Amygdala (tissue), 56 donors: ENCODE data around the gene GRB14.
A peak's percentile ranks its signal among the peaks of the same experiment; 100 is the strongest.
"Not testable (repeated sequence)": the region's sequence is repeated elsewhere in the genome, so short reads cannot be mapped to it uniquely, and the experiment has no call there.

ENCODE experiments used
- DNase-seq, 56 donors: peaks; one replicate each; lab custom pipeline; 2025; lab: John Stamatoyannopoulos, UW

GRB14 gene

GRCh38 chr2:164560902-164561301, 60.4 kb downstream of the GRB14 start:
- DNase-seq = no peak

- no peak for DNase-seq
Observed at GRCh38 chr2:164560181-164560792, 61.0 kb downstream of the GRB14 start.

- DNase-seq = no peak
Observed at GRCh38 chr2:164558450-164558849, 62.8 kb downstream of the GRB14 start.

GRCh38 chr2:164554487-164554886, 66.8 kb downstream of the GRB14 start:
- DNase-seq = no peak

GRCh38 chr2:164551519-164551918, 69.8 kb downstream of the GRB14 start:
- DNase-seq = no peak

GRCh38 chr2:164549705-164550104, 71.6 kb downstream of the GRB14 start:
- not testable (repeated sequence) for DNase-seq

- DNase-seq = no peak
Observed at GRCh38 chr2:164545484-164545883, 75.8 kb downstream of the GRB14 start.

- DNase-seq = no peak
Observed at GRCh38 chr2:164542581-164543021, 78.7 kb downstream of the GRB14 start.

- peak in 7 of 56 donors; percentile 1 to 27 (median 6) for DNase-seq
Observed at GRCh38 chr2:164538240-164538866, 82.9 kb downstream of the GRB14 start.

GRCh38 chr2:164535280-164536025, 85.8 kb downstream of the GRB14 start:
- no peak for DNase-seq

- no peak for DNase-seq
Observed at GRCh38 chr2:164530464-164530863, 90.8 kb downstream of the GRB14 start.

- DNase-seq = no peak
Observed at GRCh38 chr2:164523726-164524125, 97.6 kb downstream of the GRB14 start.

- no peak for DNase-seq
Observed at GRCh38 chr2:164523009-164523408, 98.3 kb downstream of the GRB14 start.

- DNase-seq = no peak
Observed at GRCh38 chr2:164522561-164522981, 98.7 kb downstream of the GRB14 start.

GRCh38 chr2:164515734-164516133, 105.5 kb downstream of the GRB14 start:
- DNase-seq = no peak

- DNase-seq = no peak
Observed at GRCh38 chr2:164515030-164515429, 106.3 kb downstream of the GRB14 start.

GRCh38 chr2:164514491-164514890, 106.8 kb downstream of the GRB14 start:
- no peak for DNase-seq

GRCh38 chr2:164512871-164513270, 108.4 kb downstream of the GRB14 start:
- no peak for DNase-seq

- no peak for DNase-seq
Observed at GRCh38 chr2:164511738-164512137, 109.5 kb downstream of the GRB14 start.

GRCh38 chr2:164510895-164511294, 110.4 kb downstream of the GRB14 start:
- no peak for DNase-seq

- DNase-seq = no peak
Observed at GRCh38 chr2:164509137-164509877, 112.0 kb downstream of the GRB14 start.
